Measurements from ENCODE around the gene PRDX5.

GRCh38 chr11:64323373-64323772 is 5.5 kb downstream of the PRDX5 start:
- TF ChIP-seq POLR2AphosphoS5 (IDR thresholded peaks at IDR 0.05; ENCODE audit: borderline replicate concordance, low read depth, low read length) = no peak
- no peak for TF ChIP-seq EZH2 (IDR thresholded peaks at IDR 0.05)
- no peak for TF ChIP-seq FOXP2 (optimal IDR thresholded peaks at IDR 0.05; ENCODE audit: control extremely low read depth, extremely low read length, insufficient read depth)

Measured in SK-N-MC (cell line).